HG02973 (cell line): ENCODE data around the gene NRBP1.

Experiments used
- ATAC-seq: cut with Tn5 transposase; IDR thresholded peaks from one replicate; pipeline ENCODE4 v1.9.1; 2021; ENCODE audit warnings: moderate library complexity; ENCODE audit not compliant: unreplicated experiment

Gene NRBP1

GRCh38 chr2:27489498-27490397 is 61.3 kb downstream of the NRBP1 start, which contains the start of gene IFT172:
Gene IFT172, minus strand, starts transcription at chr2:27489743. Its CDS starts 90 bp downstream, at chr2:27489653.
- ATAC-seq, result peak; percentile 94
